Large intestine (tissue), 3 donors: Measurements from ENCODE around the gene CTTNBP2NL. TPM values are rescaled to one million over a fixed set of nuclear protein-coding genes. Genes with fewer than 3 reads are reported as not detected.
"Not testable (repeated sequence)": the region's sequence is repeated elsewhere in the genome, so short reads cannot be mapped to it uniquely, and the experiment has no call there.

Experiments
- DNase-seq, 2 donors: peaks; one replicate each; pipeline versions ENCODE4 v3.0.0 to v3.0.0-alpha.2; 2013
- H3K27ac ChIP-seq: one replicate; pipeline ENCODE4 v1.5.1; 2013; ENCODE audit warnings: low read length
- H3K27me3 ChIP-seq: 2 replicates; pipeline ENCODE4 v1.6.1; 2013; ENCODE audit warnings: low read length; ENCODE audit not compliant: control insufficient read depth, insufficient read depth
- H3K36me3 ChIP-seq: 2 replicates; pipeline ENCODE4 v1.6.1; 2013; ENCODE audit warnings: low read length; ENCODE audit not compliant: control insufficient read depth, insufficient read depth
- H3K4me1 ChIP-seq: one replicate; pipeline ENCODE4 v1.6.1; 2013; ENCODE audit warnings: low read length; ENCODE audit not compliant: control insufficient read depth, insufficient read depth
- H3K4me3 ChIP-seq: one replicate; pipeline ENCODE4 v1.5.1; 2013; ENCODE audit warnings: low read length
- H3K9me3 ChIP-seq: one replicate; pipeline ENCODE4 v1.6.1; 2013; ENCODE audit warnings: mild to moderate bottlenecking, low read depth, low read length, moderate library complexity; ENCODE audit not compliant: control insufficient read depth
- WGBS: methylation state at CpG from one replicate; pipeline ENCODE4 v1.1.5; 2013; ENCODE audit warnings: low lambda C conversion rate; ENCODE audit not compliant: insufficient coverage; 5-methylcytosine and 5-hydroxymethylcytosine counted together
- polyA plus RNA-seq: library from polyadenylated mRNA; unstranded; fragments of 120-200 nt; gene quantifications from one replicate; pipeline ENCODE4 v1.2.1, GENCODE V29; 2013

CTTNBP2NL gene
- polyA plus RNA-seq, 1 donor = 21.6 TPM

- Histone ChIP-seq H3K27me3 (no peaks in the 10 kb centered on the region), H3K4me1 (peaks cover 13% of the 10 kb centered on the region), H3K36me3 (peaks cover 26% of the 10 kb centered on the region), H3K9me3 (no peaks in the 10 kb centered on the region), H3K4me3 (no peak overlapping the region), H3K27ac (no peak overlapping the region)
- no CpG with 5 or more reads among the region's 3 CpGs for WGBS
- DNase-seq = no peak
Observed at GRCh38 chr1:112461200-112461871, 65.3 kb downstream of the CTTNBP2NL start.

GRCh38 chr1:112462953-112463279 is 66.9 kb downstream of the CTTNBP2NL start:
- no peaks in the 10 kb centered on the region for H3K9me3 ChIP-seq
- peaks cover 10% of the 10 kb centered on the region for H3K36me3 ChIP-seq
- H3K4me1 ChIP-seq = peaks cover 13% of the 10 kb centered on the region
- WGBS = no CpG with 5 or more reads among the region's 1 CpG
- no peaks in the 10 kb centered on the region for H3K27me3 ChIP-seq
- no peak for DNase-seq
- no peak overlapping the region for H3K27ac ChIP-seq
- H3K4me3 ChIP-seq = no peak overlapping the region

GRCh38 chr1:112464501-112464900 is 68.5 kb downstream of the CTTNBP2NL start:
- H3K4me1 ChIP-seq = peaks cover 13% of the 10 kb centered on the region
- no peaks in the 10 kb centered on the region for H3K9me3 ChIP-seq
- no peak overlapping the region for H3K4me3 ChIP-seq
- no peak for DNase-seq
- WGBS = no CpG with 5 or more reads among the region's 4 CpGs
- H3K27me3 ChIP-seq = no peaks in the 10 kb centered on the region
- H3K27ac ChIP-seq = no peak overlapping the region
- H3K36me3 ChIP-seq = no peaks in the 10 kb centered on the region

GRCh38 chr1:112465122-112465521 is 69.1 kb downstream of the CTTNBP2NL start:
- Histone ChIP-seq H3K27ac (no peak overlapping the region), H3K4me1 (peaks cover 13% of the 10 kb centered on the region), H3K36me3 (no peaks in the 10 kb centered on the region), H3K4me3 (no peak overlapping the region), H3K27me3 (no peaks in the 10 kb centered on the region), H3K9me3 (no peaks in the 10 kb centered on the region)
- no CpG with 5 or more reads among the region's 5 CpGs for WGBS
- DNase-seq = no peak

GRCh38 chr1:112466078-112466660 is 70.2 kb downstream of the CTTNBP2NL start:
- Histone ChIP-seq H3K36me3 (no peaks in the 10 kb centered on the region), H3K9me3 (no peaks in the 10 kb centered on the region), H3K27ac (no peak overlapping the region), H3K27me3 (no peaks in the 10 kb centered on the region), H3K4me3 (peak overlapping the region; percentile 27), H3K4me1 (peaks cover 13% of the 10 kb centered on the region)
- peak; percentile 91 to 93 for DNase-seq
- 33% methylated on average over 1 of the region's 31 CpGs for WGBS

- no CpG with 5 or more reads among the region's 7 CpGs for WGBS
- not testable (repeated sequence) for H3K9me3 ChIP-seq, H3K27me3 ChIP-seq, DNase-seq, H3K27ac ChIP-seq, H3K4me3 ChIP-seq, H3K4me1 ChIP-seq, H3K36me3 ChIP-seq
Observed at GRCh38 chr1:112470324-112470723, 74.3 kb downstream of the CTTNBP2NL start.

- Histone ChIP-seq H3K27ac (no peak overlapping the region), H3K4me1 (peaks cover under 1% of the 10 kb centered on the region), H3K9me3 (no peaks in the 10 kb centered on the region), H3K36me3 (no peaks in the 10 kb centered on the region), H3K27me3 (no peaks in the 10 kb centered on the region), H3K4me3 (no peak overlapping the region)
- WGBS = no CpG with 5 or more reads among the region's 3 CpGs
- DNase-seq = no peak
Observed at GRCh38 chr1:112470966-112471365, 75.0 kb downstream of the CTTNBP2NL start.

GRCh38 chr1:112472142-112472541 is 76.1 kb downstream of the CTTNBP2NL start:
- Histone ChIP-seq H3K9me3 (peaks cover 11% of the 10 kb centered on the region), H3K27ac (no peak overlapping the region), H3K4me3 (no peak overlapping the region), H3K4me1 (no peaks in the 10 kb centered on the region), H3K27me3 (no peaks in the 10 kb centered on the region), H3K36me3 (no peaks in the 10 kb centered on the region)
- no peak for DNase-seq
- WGBS = no CpG with 5 or more reads among the region's 1 CpG

- peaks cover 26% of the 10 kb centered on the region for H3K9me3 ChIP-seq
- DNase-seq = no peak
- no peaks in the 10 kb centered on the region for H3K4me1 ChIP-seq
- H3K4me3 ChIP-seq = no peak overlapping the region
- H3K27me3 ChIP-seq = no peaks in the 10 kb centered on the region
- H3K36me3 ChIP-seq = no peaks in the 10 kb centered on the region
- H3K27ac ChIP-seq = no peak overlapping the region
Observed at GRCh38 chr1:112477550-112477949, 81.5 kb downstream of the CTTNBP2NL start.

GRCh38 chr1:112478314-112478713 is 82.3 kb downstream of the CTTNBP2NL start:
- 100% methylated on average over 1 of the region's 1 CpG for WGBS
- H3K36me3 ChIP-seq = no peaks in the 10 kb centered on the region
- H3K27me3 ChIP-seq = no peaks in the 10 kb centered on the region
- H3K4me3 ChIP-seq = no peak overlapping the region
- no peaks in the 10 kb centered on the region for H3K4me1 ChIP-seq
- DNase-seq = no peak
- peaks cover 26% of the 10 kb centered on the region for H3K9me3 ChIP-seq
- H3K27ac ChIP-seq = no peak overlapping the region

- H3K4me3 ChIP-seq = not testable (repeated sequence)
- no CpG with 5 or more reads among the region's 1 CpG for WGBS
Observed at GRCh38 chr1:112486063-112486462, 90.0 kb downstream of the CTTNBP2NL start.

More at GRCh38 chr1:112486063-112486462, 90.0 kb downstream of the CTTNBP2NL start:
- not testable (repeated sequence) for H3K4me1 ChIP-seq, H3K36me3 ChIP-seq, H3K27ac ChIP-seq, DNase-seq, H3K27me3 ChIP-seq, H3K9me3 ChIP-seq
